Hematopoietic multipotent progenitor cell treated with erythropoietin and hydrocortisone succinate and interleukin-3 and kit ligand, for 8 days (in vitro differentiated cells): ENCODE data around the gene BPIFB6.

Experiments
- DNase-seq: peaks from one replicate; pipeline ENCODE4 v3.0.0-alpha.2; 2015

The BPIFB6 gene

DNA sequence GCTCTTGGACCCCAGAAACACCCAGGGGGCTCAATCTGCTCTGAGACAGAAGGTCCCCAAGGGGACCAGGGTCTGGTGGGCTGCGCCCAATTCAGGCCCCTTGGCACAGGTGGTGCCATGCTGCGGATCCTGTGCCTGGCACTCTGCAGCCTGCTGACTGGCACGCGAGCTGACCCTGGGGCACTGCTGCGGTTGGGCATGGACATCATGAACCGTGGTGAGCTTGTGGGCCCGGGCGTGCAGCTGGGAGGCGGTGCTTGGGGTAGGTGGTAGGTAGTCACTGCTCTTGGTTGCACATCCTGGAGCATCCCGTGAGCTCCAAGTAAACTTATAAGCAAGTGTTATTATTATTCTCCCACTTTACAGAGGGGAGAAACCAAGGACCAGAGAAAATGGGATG is at the start of gene BPIFB6:
BPIFB6 (plus strand) TSS at position 118 of the 400 bp plus-strand sequence; CDS start at position 118, 0 bp downstream.
- DNase-seq: no peak

GRCh38 chr20:32982617-32983458 is 48.6 kb upstream of the BPIFB6 start:
- no peak for DNase-seq

DNA sequence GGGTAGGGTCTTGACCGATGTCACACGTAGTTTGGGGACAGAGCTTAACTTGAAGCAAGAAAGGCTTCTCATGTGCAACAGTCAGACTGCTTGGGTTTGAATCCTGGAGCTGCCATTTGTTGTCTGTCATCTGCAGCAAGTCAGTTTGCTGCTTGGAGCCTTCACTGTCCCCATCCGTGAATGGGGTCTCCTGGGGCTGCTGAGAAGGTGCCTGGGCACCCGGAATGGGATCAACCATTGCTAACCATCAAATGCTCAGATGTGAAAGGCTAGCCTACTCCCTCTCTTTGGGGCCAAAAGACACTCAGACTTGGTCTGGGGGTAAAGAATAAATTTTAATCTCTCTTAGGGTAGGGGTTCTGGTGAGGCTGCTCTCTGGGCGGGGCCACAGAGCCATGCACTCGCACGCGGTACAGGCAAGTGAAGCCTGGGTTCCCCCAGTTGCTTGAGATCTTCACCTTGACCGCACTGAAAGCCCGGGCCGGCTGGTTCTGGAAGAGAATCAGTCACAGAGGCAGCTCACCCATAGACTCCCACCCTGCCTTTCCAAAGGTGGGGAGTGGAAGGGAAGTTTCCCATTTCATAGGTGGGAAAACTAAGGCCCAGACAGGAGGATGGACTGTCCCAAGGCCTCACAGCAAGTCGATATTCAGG is 47.9 kb upstream of the BPIFB6 start:
- no peak for DNase-seq

GRCh38 chr20:32984196-32984595 is 47.3 kb upstream of the BPIFB6 start:
- no peak for DNase-seq

- DNase-seq: no peak
These were observed 46.7 kb upstream of the BPIFB6 start for GRCh38 chr20:32984631-32985354.

DNA sequence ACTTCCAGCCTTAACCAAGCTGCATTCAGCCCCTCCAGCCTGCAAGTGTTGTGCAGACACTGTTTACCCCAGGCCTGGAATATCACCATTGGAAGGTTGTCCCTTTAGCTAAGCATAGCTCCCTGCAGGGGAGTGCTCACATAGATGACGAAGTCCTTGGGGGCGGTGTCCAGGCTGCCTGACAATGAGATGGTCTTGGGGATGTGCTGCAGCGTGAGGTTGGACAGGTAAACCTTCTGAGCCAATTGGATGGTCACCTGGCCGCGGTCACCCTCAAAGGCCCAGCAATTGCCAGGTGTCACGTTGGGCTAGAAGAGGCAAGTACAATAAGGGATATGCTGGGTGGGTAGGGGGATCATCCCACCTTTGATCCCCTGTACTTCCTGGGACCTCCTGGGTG is 45.9 kb upstream of the BPIFB6 start:
- no peak for DNase-seq

GRCh38 chr20:32986331-32986966 is 45.0 kb upstream of the BPIFB6 start:
- DNase-seq: no peak

GRCh38 chr20:32987044-32987825 is 44.2 kb upstream of the BPIFB6 start:
- DNase-seq: no peak

GRCh38 chr20:32988008-32988407 is 43.4 kb upstream of the BPIFB6 start:
- no peak for DNase-seq

- no peak for DNase-seq
These were observed 41.8 kb upstream of the BPIFB6 start for GRCh38 chr20:32989507-32990283.

GRCh38 chr20:32990426-32990825 is 41.0 kb upstream of the BPIFB6 start:
- no peak for DNase-seq

DNA sequence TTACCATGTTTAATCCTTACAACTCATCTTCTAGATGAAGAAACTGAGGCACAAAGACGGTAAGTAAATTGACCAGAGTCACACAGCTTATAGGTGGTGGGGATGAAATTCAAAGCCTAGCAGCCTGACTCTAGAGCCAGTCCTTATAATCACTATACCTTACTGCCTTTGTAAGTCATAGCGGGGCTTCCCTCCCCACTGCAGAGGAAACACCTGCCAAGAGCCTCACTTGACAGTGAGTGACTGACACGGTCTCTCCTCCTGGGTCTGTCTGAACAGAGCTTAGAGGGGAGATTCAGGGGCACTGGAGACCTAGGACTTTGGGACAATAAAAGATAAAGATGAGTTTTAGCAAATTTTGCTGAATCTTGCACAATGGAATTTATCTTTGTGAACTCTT is 40.1 kb upstream of the BPIFB6 start:
- no peak for DNase-seq

- DNase-seq: no peak
These were observed 39.4 kb upstream of the BPIFB6 start for GRCh38 chr20:32991792-32992641.

DNA sequence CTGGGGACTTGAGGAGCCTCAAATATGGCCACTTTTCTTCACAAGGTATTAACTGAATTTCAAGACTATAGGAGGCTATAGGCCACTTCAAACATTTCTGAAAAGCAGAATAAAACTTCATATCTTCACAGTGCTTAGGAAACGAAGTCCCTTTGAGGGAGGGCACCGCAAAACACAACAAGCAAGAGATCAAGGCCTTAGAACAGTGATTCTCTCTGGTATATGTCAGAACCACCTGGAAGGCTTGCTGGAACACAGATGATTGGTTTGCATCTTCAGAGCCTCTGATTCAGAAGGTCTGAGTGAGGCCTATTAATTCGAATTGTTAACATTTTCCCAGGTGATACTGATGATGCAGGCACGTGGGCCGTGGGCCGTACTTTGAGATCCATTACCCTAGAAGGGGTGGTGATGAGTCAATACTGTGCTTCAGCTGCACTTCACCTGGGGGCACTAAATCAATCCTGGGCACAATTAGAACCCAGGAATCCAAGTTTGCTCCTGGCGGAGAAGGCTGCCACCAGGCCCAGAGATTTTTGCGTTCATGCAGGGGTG is 37.9 kb upstream of the BPIFB6 start:
- no peak for DNase-seq

GRCh38 chr20:32995802-32996201 is 35.6 kb upstream of the BPIFB6 start:
- no peak for DNase-seq

- DNase-seq: no peak
These were observed 34.0 kb upstream of the BPIFB6 start for GRCh38 chr20:32997431-32997830.

DNA sequence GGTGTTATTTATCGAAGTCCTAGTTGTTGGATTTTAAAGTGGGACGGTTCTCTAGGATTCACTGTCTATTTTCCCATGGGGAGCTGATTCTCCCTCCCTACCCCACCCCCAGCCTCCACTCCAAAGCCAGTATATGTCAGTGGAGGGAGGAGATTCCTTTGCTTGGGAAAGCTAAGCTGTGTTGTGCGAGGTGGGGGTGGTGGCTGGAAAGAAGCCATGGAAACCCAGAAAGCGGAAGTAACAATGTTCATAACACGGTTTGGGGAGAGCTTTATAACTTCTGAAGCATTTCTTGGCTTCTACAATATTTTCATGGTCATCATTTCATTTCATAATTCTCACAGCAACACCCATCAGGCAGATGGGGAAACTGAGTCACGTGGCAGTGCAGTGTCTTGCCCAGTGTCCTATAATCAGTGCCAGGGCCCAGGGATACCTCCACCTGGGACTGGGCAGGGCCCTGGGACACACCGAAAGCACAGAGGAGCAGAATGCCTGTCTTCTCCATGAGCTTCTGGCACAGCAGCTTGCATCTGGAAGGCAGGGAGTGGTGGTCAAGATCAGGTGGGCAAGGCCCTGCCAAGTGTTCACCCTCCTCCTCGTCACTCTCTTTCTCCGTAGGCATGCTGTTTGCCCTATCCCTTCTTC is 31.7 kb upstream of the BPIFB6 start:
- no peak for DNase-seq

DNA sequence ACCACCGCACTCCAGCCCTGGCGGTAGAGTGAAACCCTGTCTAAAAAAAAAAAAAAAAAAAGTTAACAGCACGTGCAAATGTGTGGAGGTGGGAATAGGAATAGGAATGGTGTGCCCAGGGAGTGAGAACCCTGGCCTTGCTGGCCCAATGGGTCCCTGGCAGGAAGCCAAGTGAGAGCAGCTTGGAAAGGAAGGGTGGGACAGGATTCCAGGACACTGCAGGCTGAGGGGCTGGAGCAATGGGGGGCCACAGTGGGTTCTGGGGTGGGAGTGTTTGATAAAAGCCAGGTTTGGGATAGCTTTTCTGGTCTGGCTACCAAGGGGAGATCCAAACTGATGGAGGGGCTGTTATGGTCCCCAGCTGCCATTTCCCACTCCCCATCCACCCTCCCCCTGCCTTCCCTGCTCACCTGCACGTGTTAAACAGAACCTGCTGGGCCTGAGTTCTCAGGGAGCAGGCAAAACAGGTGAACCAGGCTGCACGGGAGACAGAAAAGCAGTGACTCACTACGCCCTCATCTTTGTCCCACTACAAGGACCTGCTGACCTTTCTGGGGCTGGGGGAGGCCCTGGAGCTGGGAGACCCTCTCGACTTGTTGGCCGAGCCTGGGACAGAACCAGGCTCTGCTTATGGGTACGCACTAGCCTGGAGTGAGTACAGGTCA is 30.5 kb upstream of the BPIFB6 start:
- DNase-seq: no peak
